HepG2 (cell line): ENCODE data around the gene SLBP. TPM values are rescaled to one million over a fixed set of nuclear protein-coding genes. Genes with fewer than 3 reads are reported as not detected.

Source experiments
- CBX1 ChIP-seq: IDR thresholded peaks from one replicate; pipeline ENCODE4 v1.6.1; 2016; ENCODE audit warnings: antibody characterized with exemption, low read depth
- FOXM1 ChIP-seq: sonication (generic); formaldehyde crosslinking; IDR thresholded peaks from 2 replicates; pipeline ENCODE4 v1.5.0; 2020; ENCODE audit warnings: missing genetic modification reagents
- HMG20B ChIP-seq: conservative IDR thresholded peaks from 2 replicates; pipeline ENCODE4 v1.6.1; 2016; ENCODE audit warnings: missing genetic modification reagents, missing compliant biosample characterization
- HNRNPUL1 ChIP-seq: fragments of 200-400 bp; formaldehyde crosslinking; IDR thresholded peaks from 2 replicates; pipeline ENCODE4 v1.6.1; 2017; ENCODE audit warnings: low read depth, mild to moderate bottlenecking, low read length, moderate library complexity
- KDM5A ChIP-seq: fragments of 200-600 bp; sonication (generic); IDR thresholded peaks from 2 replicates; pipeline ENCODE4 v1.7.0; 2018; ENCODE audit warnings: antibody characterized with exemption, mild to moderate bottlenecking, low read length, borderline replicate concordance
- KLF9 ChIP-seq: IDR thresholded peaks from 2 replicates; pipeline ENCODE4 v1.6.1; 2016; ENCODE audit warnings: low read depth
- LCORL ChIP-seq, 2 experiments: fragments of 450-650 bp in 1 of 2; sonication (generic) in 1 of 2; formaldehyde crosslinking in 1 of 2; IDR thresholded peaks; 2 replicates each; pipeline versions ENCODE4 v1.5.0 to v1.6.1; 2017 to 2020; ENCODE audit warnings: antibody characterized with exemption in 1 of 2, missing genetic modification reagents in 1 of 2
- MAFG ChIP-seq: sonication (generic); formaldehyde crosslinking; IDR thresholded peaks from 2 replicates; pipeline ENCODE4 v1.5.1; 2020; ENCODE audit warnings: mild to moderate bottlenecking, missing genetic modification reagents
- MXD4 ChIP-seq: IDR thresholded peaks from 2 replicates; pipeline ENCODE4 v1.6.1; 2016; ENCODE audit warnings: mild to moderate bottlenecking, missing biosample characterization, missing genetic modification reagents
- NBN ChIP-seq: fragments of 450-650 bp; conservative IDR thresholded peaks from 2 replicates; pipeline ENCODE4 v1.6.1; 2017
- ONECUT2 ChIP-seq: sonication (generic); formaldehyde crosslinking; IDR thresholded peaks from 2 replicates; pipeline ENCODE4 v1.4.0; 2020; ENCODE audit warnings: missing genetic modification reagents
- PHF8 ChIP-seq: sonication (generic); formaldehyde crosslinking; IDR thresholded peaks from 2 replicates; pipeline ENCODE4 v1.5.0; 2020; ENCODE audit warnings: missing genetic modification reagents
- RXRA ChIP-seq: sonication (generic); formaldehyde crosslinking; IDR thresholded peaks from 2 replicates; pipeline ENCODE4 v1.5.1; 2020; ENCODE audit warnings: missing genetic modification reagents
- SIN3B ChIP-seq: fragments of 150-350 bp; IDR thresholded peaks from 2 replicates; pipeline ENCODE4 v1.6.1; 2014; ENCODE audit warnings: low read length
- ZBTB20 ChIP-seq: sonication (generic); formaldehyde crosslinking; IDR thresholded peaks from 2 replicates; pipeline ENCODE4 v1.8.1; 2023; ENCODE audit warnings: missing genetic modification reagents, low read depth, mild to moderate bottlenecking, borderline replicate concordance
- ZNF251 ChIP-seq: sonication (generic); formaldehyde crosslinking; IDR thresholded peaks from 2 replicates; pipeline ENCODE4 v1.9.0; 2021; ENCODE audit warnings: mild to moderate bottlenecking, missing genetic modification reagents
- ZNF383 ChIP-seq: sonication (generic); formaldehyde crosslinking; IDR thresholded peaks from 2 replicates; pipeline ENCODE4 v1.4.0; 2020; ENCODE audit warnings: missing genetic modification reagents, mild to moderate bottlenecking, borderline replicate concordance
- ZNF430 ChIP-seq: sonication (generic); formaldehyde crosslinking; IDR thresholded peaks from 2 replicates; pipeline ENCODE4 v1.9.0; 2021; ENCODE audit warnings: mild to moderate bottlenecking, missing genetic modification reagents
- ZNF773 ChIP-seq: sonication (generic); formaldehyde crosslinking; IDR thresholded peaks from 2 replicates; pipeline ENCODE4 v1.4.0; 2020; ENCODE audit warnings: missing genetic modification reagents, borderline replicate concordance
- polyA plus RNA-seq, 8 experiments: library from polyadenylated mRNA; depleted of rRNA in 3 of 8; stranded (reverse) in 7 of 8; unstranded in 1 of 8; fragments of >200 nt; fragmentation: Illumina TruSeq in 4 of 8; extraction: Trizol in 4 of 8; gene quantifications; 2 replicates each; pipeline versions ENCODE4 v1.2.1 to v1.2.3, GENCODE V29; 2011 to 2016; ENCODE audit warnings: low read depth in 4 of 8, missing spikeins in 1 of 8, mixed read lengths in 1 of 8; ENCODE audit not compliant: insufficient read depth in 1 of 8
- total RNA-seq, 5 experiments: library from RNA; depleted of rRNA; stranded (reverse); fragments of >200 nt; fragmentation: Illumina TruSeq; extraction: Trizol; gene quantifications; 2 replicates each; pipeline ENCODE4 v1.2.3, GENCODE V29; 2016; ENCODE audit warnings: low read depth in 1 of 5
- TF ChIP-seq, protein P1 (sequence below): sonication (generic); formaldehyde crosslinking; IDR thresholded peaks from 2 replicates; pipeline ENCODE4 v1.4.0; 2020; ENCODE audit warnings: missing genetic modification reagents
- TF ChIP-seq, protein P2 (sequence below): sonication (generic); formaldehyde crosslinking; conservative IDR thresholded peaks from 2 replicates; pipeline ENCODE4 v1.4.0; 2020; ENCODE audit warnings: missing genetic modification reagents
- TF ChIP-seq, protein P3 (sequence below): sonication (generic); formaldehyde crosslinking; IDR thresholded peaks from 2 replicates; pipeline ENCODE4 v1.5.0; 2020; ENCODE audit warnings: mild to moderate bottlenecking, missing genetic modification reagents
- TF ChIP-seq, protein P4 (sequence below): sonication (generic); formaldehyde crosslinking; IDR thresholded peaks from 2 replicates; pipeline ENCODE4 v1.4.0; 2020; ENCODE audit warnings: missing genetic modification reagents

SLBP gene
- total and polyA plus RNA-seq, 2 of the 13 experiments (the other 11 are each of a cell fraction or from before 2014, with no cell fraction given): 43.9 to 104 TPM

DNA sequence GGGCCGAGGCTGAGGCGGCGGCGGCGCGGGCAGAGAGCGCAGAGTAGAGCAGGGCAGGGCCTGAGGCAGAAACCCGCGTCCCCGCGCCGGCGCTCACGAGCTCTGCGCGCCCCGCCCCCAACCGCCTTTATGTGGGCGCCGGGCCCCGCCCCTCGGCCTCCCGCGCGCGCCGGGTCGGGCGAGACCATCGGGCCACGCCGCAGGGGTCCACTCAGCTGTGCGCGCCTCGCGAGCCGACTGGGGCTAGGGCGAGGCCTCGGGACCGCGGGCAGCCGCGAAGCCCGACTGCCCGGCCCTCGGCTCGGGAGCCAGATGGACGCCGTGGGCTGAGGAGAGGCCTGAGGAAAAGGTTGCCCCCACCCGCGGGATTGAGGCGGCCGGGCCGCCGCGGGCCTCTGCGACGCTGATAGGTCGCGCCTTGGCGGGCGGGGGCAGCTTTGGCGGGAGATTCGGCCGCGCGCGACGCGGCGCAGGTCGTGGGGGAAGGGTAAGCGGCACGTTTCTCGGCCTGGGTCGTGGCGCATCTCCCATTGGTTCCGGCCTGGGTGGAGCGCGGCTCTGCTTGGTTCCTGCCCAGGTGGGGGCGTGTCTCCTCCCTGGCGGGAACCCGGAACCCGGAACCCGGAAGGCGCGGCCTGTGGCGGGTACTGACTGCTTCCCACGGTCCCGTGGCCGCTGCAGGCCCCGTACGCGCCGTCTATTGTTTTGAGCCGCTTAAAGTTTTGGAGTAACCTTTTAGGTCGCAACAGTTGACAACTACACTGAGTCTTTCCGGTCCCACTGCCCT lies at the start of gene SLBP (continued):
- TF ChIP-seq, protein P1, sequence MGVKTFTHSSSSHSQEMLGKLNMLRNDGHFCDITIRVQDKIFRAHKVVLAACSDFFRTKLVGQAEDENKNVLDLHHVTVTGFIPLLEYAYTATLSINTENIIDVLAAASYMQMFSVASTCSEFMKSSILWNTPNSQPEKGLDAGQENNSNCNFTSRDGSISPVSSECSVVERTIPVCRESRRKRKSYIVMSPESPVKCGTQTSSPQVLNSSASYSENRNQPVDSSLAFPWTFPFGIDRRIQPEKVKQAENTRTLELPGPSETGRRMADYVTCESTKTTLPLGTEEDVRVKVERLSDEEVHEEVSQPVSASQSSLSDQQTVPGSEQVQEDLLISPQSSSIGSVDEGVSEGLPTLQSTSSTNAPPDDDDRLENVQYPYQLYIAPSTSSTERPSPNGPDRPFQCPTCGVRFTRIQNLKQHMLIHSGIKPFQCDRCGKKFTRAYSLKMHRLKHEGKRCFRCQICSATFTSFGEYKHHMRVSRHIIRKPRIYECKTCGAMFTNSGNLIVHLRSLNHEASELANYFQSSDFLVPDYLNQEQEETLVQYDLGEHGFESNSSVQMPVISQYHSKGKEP: 0 out of 2 replicates have a peak, but pooled peaks have one; percentile 90
- TF ChIP-seq CBX1: peak; percentile 17
- TF ChIP-seq NBN: no peak
- no peak for TF ChIP-seq HNRNPUL1
- no peak; the same call in 1 of the 2 replicates for TF ChIP-seq KDM5A
- peak; percentile 93; the same call in 1 of the 2 replicates for TF ChIP-seq ZNF251 (CRISPR knock-in tag)
- peak; percentile 97 for TF ChIP-seq KLF9
- TF ChIP-seq MAFG (CRISPR knock-in tag): no peak
- peak; percentile 52; the same call in 1 of the 2 replicates for TF ChIP-seq ZBTB20 (CRISPR knock-in tag)
- no peak; the same call in 1 of the 2 replicates for TF ChIP-seq ZNF383
- TF ChIP-seq, protein P2, sequence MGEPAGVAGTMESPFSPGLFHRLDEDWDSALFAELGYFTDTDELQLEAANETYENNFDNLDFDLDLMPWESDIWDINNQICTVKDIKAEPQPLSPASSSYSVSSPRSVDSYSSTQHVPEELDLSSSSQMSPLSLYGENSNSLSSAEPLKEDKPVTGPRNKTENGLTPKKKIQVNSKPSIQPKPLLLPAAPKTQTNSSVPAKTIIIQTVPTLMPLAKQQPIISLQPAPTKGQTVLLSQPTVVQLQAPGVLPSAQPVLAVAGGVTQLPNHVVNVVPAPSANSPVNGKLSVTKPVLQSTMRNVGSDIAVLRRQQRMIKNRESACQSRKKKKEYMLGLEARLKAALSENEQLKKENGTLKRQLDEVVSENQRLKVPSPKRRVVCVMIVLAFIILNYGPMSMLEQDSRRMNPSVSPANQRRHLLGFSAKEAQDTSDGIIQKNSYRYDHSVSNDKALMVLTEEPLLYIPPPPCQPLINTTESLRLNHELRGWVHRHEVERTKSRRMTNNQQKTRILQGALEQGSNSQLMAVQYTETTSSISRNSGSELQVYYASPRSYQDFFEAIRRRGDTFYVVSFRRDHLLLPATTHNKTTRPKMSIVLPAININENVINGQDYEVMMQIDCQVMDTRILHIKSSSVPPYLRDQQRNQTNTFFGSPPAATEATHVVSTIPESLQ (CRISPR knock-in tag): peak; percentile 92; the same call in 1 of the 2 replicates
- TF ChIP-seq, protein P3, sequence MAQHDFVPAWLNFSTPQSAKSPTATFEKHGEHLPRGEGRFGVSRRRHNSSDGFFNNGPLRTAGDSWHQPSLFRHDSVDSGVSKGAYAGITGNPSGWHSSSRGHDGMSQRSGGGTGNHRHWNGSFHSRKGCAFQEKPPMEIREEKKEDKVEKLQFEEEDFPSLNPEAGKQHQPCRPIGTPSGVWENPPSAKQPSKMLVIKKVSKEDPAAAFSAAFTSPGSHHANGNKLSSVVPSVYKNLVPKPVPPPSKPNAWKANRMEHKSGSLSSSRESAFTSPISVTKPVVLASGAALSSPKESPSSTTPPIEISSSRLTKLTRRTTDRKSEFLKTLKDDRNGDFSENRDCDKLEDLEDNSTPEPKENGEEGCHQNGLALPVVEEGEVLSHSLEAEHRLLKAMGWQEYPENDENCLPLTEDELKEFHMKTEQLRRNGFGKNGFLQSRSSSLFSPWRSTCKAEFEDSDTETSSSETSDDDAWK (CRISPR knock-in tag): no peak
- TF ChIP-seq, protein P4, sequence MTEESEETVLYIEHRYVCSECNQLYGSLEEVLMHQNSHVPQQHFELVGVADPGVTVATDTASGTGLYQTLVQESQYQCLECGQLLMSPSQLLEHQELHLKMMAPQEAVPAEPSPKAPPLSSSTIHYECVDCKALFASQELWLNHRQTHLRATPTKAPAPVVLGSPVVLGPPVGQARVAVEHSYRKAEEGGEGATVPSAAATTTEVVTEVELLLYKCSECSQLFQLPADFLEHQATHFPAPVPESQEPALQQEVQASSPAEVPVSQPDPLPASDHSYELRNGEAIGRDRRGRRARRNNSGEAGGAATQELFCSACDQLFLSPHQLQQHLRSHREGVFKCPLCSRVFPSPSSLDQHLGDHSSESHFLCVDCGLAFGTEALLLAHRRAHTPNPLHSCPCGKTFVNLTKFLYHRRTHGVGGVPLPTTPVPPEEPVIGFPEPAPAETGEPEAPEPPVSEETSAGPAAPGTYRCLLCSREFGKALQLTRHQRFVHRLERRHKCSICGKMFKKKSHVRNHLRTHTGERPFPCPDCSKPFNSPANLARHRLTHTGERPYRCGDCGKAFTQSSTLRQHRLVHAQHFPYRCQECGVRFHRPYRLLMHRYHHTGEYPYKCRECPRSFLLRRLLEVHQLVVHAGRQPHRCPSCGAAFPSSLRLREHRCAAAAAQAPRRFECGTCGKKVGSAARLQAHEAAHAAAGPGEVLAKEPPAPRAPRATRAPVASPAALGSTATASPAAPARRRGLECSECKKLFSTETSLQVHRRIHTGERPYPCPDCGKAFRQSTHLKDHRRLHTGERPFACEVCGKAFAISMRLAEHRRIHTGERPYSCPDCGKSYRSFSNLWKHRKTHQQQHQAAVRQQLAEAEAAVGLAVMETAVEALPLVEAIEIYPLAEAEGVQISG (CRISPR knock-in tag): peak; percentile 89
- peak; percentile 85 for TF ChIP-seq HMG20B
- no peak for TF ChIP-seq LCORL (IDR thresholded peaks at IDR 0.05)
- no peak for TF ChIP-seq LCORL (CRISPR knock-in tag; IDR thresholded peaks at IDR 0.05)
- TF ChIP-seq RXRA: peak; percentile 89
- TF ChIP-seq ONECUT2 (CRISPR knock-in tag): peak; percentile 79
- peak; percentile 99 for TF ChIP-seq ZNF773 (CRISPR knock-in tag)
- TF ChIP-seq MXD4 (CRISPR knock-in tag): peak; percentile 98
- peak; percentile 72; the same call in 1 of the 2 replicates for TF ChIP-seq FOXM1 (CRISPR knock-in tag)
- peak; percentile 95 for TF ChIP-seq ZNF430
- TF ChIP-seq SIN3B: peak; percentile 36; the same call in 1 of the 2 replicates
- TF ChIP-seq PHF8: peak; percentile 76
